Stimulated activated CD4-positive, alpha-beta T cell treated with anti-CD3 and anti-CD28 coated beads, Interleukin-2, amount 100 ng/mL, for 48 hours (primary cell): Measurements from ENCODE around the gene MAML2.
A peak's percentile ranks its signal among the peaks of the same experiment; 100 is the strongest.

Source experiments
- DNase-seq, 2 donors: peaks; one replicate each; pipeline ENCODE4 v3.0.0-alpha.2; 2020

The MAML2 gene

GRCh38 chr11:96265220-96265737 is 77.7 kb downstream of the MAML2 start:
- no peak for DNase-seq

- DNase-seq = no peak
Observed at GRCh38 chr11:96264364-96264763, 78.6 kb downstream of the MAML2 start.

- no peak for DNase-seq
Observed at GRCh38 chr11:96263238-96263763, 79.7 kb downstream of the MAML2 start.

GRCh38 chr11:96260532-96260931 is 82.5 kb downstream of the MAML2 start:
- DNase-seq = no peak

GRCh38 chr11:96260067-96260511 is 82.9 kb downstream of the MAML2 start:
- no peak for DNase-seq

GRCh38 chr11:96259134-96259830 is 83.7 kb downstream of the MAML2 start:
- no peak for DNase-seq

- DNase-seq = no peak
Observed at GRCh38 chr11:96257972-96258934, 84.7 kb downstream of the MAML2 start.

GRCh38 chr11:96257036-96257435 is 86.0 kb downstream of the MAML2 start:
- no peak for DNase-seq

- DNase-seq = no peak
Observed at GRCh38 chr11:96256215-96257011, 86.6 kb downstream of the MAML2 start.

- DNase-seq = no peak
Observed at GRCh38 chr11:96254854-96255253, 88.1 kb downstream of the MAML2 start.

GRCh38 chr11:96254087-96254486 is 88.9 kb downstream of the MAML2 start:
- DNase-seq = no peak

GRCh38 chr11:96246718-96247552 is 96.1 kb downstream of the MAML2 start:
- no peak for DNase-seq

- peak; percentile 69 to 76 for DNase-seq
Observed at GRCh38 chr11:96242971-96243647, 99.9 kb downstream of the MAML2 start.

GRCh38 chr11:96242191-96242847 is 100.7 kb downstream of the MAML2 start:
- no peak for DNase-seq

- DNase-seq = no peak
Observed at GRCh38 chr11:96241331-96241841, 101.6 kb downstream of the MAML2 start.

GRCh38 chr11:96238563-96239135 is 104.3 kb downstream of the MAML2 start:
- DNase-seq = no peak

- no peak for DNase-seq
Observed at GRCh38 chr11:96237766-96238266, 105.2 kb downstream of the MAML2 start.

GRCh38 chr11:96235751-96236150 is 107.2 kb downstream of the MAML2 start:
- peak; percentile 45 to 53 for DNase-seq

GRCh38 chr11:96234866-96235441 is 108.0 kb downstream of the MAML2 start:
- DNase-seq = no peak
